ENCODE results near the gene TTC39B.

DNA sequence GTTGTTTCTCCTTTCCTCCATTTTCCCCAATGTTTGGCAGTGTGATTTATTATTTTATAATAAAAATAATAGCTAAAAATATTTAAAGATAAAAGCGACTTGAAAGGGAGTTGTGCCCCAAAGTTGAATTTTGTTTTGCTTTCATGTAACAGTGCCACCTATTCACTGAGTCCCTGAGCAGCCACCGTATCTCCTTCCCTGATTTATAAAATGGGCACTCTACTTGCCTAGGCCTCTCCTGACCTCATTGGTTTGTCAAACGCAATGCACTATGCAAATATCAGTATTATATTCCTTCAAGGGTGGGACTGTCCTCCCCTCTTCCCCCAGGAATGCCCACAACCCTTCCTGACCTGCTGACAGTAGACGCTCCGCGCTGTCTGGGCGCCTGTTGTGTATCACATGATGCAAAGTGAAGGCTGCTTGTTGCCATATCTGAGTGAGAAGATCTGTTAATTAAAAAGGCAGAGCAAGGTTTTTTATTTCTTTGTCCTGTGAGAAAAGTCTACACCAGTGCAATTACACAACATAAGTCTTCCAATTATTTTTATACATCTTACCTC lies 81.4 kb downstream of the TTC39B start:
- TF ChIP-seq CTCF (IDR thresholded peaks at IDR 0.05; ENCODE audit: insufficient read depth, low read depth, low read length) (no peak), EZH2 (IDR thresholded peaks at IDR 0.05; ENCODE audit: insufficient read depth, low read length) (no peak)
